GM20431 (cell line): ENCODE data around the gene PHLDA1.

Experiments
- in situ Hi-C: fragments of 300-500 bp; cut with MseI, MboI; formaldehyde crosslinking; loops from one replicate; pipeline ENCODE4 v1.15.0; 2020; ENCODE audit warnings: low sequenced_read_pairs; ENCODE audit not compliant: unreplicated experiment

Gene PHLDA1

DNA sequence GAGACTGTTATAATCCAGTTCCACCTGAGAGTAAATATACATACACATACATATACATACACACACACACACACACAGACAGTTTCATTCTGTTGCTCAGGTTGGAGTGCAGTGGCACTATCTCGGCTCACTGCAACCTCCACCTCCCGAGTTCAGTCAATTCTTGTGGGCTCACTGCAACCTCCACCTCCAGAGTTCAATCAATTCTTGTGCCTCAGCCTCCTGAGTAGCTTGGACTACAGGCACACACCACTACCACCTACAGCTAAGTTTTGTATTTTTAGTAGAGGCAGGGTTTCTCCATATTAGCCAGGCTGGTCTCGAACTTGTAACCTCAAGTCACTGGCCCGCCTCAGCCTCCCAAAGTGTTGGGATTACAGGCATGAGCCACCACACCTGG is 8.9 kb upstream of the PHLDA1 start:
- in situ Hi-C loops = no loop called here

DNA sequence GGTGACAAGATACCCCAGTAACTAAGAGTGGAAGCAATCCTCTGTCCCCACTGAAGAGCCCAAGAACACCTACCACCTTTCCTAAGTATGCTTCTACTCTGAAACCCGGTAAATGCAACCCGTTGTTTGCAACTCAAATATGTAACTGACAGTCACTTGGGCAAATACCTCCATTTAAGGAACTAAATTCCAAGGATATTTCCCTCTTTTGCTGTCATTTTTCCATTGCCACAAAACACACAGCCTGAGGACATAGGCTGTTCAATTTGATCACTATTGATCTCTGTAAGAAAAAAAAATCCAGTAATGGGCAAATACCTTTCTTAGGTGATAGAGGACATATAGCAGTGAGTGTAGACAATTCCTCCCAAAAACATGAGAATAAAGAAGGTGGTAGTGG is 6.6 kb upstream of the PHLDA1 start:
- in situ Hi-C loops = loop anchor here (10.0 kb wide), 1 partner anchor 503 kb away; no protein-coding TSS in a partner anchor

DNA sequence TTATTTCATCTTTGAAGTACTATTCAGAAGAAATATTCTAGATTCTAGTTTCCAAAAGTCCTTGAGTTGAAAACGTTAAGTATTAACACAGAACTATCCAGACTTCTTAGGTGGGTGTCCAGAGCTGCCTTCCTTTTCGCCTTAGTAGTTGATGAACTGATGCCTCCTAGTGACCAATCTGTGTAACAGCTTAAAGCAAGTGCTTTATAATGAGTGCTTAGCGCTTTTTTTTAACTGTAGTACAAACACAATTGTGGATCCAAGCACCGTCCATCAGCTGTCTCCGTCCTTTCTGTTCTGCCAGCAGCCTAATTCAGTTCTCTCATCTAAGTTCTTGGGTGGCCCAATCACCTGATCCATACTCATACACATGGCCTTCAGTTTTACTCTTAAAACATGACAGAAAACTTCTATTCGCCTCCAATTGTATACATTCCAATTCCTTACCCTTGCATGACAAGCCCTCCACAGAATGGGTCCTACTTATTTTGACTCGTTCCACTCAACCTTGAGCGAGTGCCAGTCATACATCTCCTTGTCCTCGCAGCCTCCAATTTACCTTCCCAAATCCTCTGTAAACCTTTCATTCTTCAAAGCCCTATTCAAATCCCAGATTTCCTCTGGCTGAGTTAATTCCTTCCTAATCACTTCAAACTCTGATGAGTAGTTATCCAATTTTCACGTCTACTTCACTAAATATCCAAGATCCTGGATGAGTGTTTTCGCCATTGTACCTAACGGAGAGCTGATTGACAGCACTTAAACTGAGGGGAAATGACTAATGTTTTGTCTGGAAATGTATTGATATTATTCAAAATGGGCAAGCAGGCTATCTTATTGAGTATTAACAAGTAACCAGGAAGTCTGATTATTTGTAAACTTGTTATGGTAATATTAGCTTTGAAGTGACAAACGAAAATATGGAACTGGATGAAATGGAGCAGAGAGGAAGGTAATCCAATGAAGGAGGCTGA is 5.8 kb upstream of the PHLDA1 start:
- in situ Hi-C loops = loop anchor here (10.0 kb wide), 1 partner anchor 503 kb away; no protein-coding TSS in a partner anchor

DNA sequence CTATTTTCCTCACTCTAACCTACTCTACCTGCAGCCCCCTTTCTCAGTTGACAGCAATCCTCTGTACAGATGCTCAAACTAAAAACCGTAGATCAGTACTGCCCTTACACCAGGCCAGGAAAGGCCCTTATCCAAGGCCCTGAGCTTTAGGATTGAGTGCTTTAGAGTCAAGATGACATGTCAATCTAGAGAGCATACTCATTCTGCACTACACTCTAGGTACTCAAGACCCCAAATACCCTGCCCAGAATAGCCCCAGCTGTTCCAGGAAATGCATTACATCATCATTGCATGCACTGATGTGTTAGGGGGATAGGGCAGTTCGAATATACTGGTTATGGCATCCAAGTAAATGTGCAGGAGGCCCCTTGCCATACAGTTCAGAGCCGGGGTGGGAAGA is 3.5 kb upstream of the PHLDA1 start:
- in situ Hi-C loops = loop anchor here (10.0 kb wide), 1 partner anchor 500 kb away; no protein-coding TSS in a partner anchor

DNA sequence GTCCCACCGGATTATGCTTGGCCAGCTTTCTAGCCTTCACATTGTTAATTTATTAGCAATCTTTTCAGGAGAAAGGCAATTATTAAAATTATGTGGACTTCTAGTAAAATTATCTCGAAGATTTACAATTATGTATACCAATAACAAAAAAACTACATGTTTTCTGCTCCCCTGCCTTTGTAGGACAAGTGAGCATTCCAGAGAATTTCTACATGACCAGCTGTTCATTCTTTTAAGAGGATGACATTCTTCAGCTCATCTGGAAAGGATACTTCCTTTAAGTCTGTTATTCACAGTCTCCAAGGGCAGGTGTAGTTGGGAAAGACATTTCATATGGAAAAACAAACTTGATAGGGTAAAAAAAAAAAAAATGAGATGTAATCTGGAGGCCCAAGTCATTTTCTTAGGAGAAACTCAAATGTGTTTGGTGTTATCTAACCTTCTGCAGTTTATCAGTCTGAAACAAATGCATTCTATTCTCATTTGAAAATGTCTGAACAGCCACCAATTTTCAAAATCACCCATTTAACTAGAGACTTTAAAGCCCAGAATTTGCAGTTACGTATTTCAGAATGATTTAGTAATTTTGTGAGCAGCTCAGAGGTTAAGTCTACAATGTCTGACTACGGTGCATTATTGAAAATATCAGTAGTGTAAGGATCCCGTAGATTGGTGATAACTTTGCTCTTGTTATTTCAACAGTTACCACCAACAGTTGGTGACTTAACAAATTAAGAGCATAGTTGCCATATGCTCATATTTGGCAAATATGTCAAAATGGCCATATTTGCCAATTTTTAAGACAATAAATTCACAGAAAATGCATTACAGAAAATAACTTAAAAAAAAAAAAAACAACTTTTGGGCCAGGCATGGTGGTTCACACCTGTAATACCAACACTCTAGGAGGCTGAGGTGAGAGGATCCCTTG is 1.8 kb upstream of the PHLDA1 start:
- in situ Hi-C loops = loop anchor here (10.0 kb wide), 1 partner anchor 499 kb away; no protein-coding TSS in a partner anchor

DNA sequence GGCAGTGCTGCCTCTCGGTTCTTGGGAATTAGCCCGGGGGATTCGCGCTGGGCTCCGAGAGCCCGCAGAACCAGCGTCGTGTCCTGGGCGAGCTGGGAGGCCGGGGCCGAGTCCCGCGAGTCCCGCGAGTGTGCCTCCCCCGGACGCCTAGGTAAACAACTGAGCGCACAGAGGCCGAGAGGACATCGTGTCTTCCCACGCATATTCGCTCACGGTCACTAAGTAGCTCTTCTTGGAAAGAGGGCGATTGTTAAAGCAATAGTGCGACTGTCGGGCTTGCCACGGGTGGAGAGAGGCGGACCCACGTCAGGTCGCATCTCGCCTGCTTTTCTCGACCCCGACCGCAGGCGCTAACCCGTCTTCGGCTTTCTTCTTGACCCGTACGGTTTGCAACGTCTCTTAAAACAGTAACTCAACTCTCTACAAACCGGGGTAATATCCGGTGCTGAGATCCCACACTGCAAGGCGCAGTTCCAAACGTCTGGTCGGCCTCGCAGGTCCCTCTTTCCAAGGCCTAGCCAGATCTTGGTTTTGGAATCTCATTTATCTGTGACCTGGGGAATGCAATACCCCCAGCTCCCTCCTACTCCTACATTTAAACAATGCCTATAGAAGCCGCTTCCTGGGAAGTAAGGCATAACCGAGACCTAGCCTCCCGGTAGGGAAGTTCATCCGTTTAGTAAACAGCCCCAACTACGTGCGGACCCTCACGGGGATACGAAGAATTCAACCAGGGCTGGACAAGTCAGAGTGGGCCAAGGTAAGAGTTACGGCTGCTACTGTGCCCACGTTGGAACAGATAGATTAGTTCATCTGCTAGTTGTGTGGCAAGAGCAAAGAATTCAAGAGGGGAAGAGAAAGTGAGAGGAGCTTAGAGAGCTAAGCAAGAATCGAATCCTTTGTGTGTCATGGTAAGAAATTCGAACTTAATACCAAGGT is 736 bp upstream of the PHLDA1 start:
- in situ Hi-C loops = loop anchor here (10.0 kb wide), 1 partner anchor 498 kb away; no protein-coding TSS in a partner anchor

DNA sequence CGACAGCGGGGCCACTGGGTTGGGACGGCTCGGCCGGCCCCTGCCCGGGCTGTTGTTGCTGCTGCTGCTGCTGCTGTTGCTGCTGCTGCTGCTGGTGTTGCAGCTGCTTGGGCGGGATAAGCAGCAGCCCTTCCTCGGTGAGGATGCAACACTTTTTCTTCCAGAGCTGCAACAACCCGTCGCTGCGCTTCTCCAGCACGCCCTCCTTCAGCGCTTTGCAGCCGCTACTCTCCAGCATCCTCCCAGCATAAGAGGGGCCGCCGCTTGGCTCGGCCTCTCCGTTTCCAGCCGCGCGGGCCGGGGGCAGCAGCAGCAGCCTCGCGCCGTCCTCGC is 529 bp downstream of the PHLDA1 start:
- in situ Hi-C loops = loop anchor here (10.0 kb wide), 1 partner anchor 496 kb away; no protein-coding TSS in a partner anchor

DNA sequence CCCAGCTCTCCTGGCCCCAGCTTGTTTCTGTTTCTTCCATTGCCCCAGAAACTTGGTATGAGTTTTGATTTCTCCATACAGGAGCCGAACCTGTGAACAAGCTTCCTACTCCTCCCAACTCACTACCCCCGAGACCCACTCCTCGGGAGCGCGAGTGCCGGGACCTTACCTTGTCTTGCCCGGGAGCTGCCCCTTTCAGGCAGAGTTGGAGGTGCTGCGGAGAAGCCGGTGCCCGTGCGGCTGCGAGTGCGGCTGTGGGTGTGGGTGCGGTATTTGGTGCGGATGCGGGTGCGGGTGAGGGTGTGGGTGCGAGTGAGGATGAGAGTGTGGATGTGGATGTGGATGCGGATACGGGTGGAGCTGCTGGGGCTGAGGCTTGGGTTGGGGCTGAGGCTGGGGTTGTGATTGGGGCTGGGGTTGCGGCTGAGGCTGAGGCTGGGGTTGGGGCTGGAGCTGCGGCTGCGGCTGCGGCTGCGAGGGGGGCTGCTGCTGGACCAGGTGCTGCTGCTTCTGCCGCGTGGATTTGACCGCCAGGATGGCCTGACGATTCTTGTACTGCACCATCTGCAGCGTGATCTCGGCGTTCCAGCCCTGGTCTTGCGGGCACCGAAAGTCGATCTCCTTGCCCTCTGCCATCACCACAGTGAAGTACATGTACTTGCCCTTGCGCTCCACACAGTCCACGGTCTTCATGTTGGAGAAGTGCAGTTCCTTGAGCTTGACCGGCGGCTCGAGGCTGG is 1.1 kb downstream of the PHLDA1 start:
- in situ Hi-C loops = loop anchor here (10.0 kb wide), 1 partner anchor 496 kb away; no protein-coding TSS in a partner anchor

DNA sequence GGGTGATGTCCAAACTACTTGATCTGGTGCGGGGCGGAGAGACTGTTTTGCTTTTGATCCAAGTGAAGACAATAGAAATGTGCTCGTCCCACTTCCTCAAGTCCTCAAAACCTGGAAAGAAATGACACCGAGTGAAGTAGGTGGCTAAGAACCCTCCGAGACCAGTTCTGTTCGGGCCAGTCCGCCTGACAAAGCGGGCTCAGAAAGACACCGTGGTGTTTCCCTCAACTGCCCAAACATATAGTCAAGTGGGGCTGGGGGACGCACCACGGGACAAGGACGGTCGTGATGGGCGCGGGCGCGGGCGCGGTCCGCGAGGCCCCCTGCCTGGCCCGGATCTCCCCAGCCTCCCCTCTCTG is 1.6 kb downstream of the PHLDA1 start:
- in situ Hi-C loops = loop anchor here (10.0 kb wide), 1 partner anchor 495 kb away; no protein-coding TSS in a partner anchor

DNA sequence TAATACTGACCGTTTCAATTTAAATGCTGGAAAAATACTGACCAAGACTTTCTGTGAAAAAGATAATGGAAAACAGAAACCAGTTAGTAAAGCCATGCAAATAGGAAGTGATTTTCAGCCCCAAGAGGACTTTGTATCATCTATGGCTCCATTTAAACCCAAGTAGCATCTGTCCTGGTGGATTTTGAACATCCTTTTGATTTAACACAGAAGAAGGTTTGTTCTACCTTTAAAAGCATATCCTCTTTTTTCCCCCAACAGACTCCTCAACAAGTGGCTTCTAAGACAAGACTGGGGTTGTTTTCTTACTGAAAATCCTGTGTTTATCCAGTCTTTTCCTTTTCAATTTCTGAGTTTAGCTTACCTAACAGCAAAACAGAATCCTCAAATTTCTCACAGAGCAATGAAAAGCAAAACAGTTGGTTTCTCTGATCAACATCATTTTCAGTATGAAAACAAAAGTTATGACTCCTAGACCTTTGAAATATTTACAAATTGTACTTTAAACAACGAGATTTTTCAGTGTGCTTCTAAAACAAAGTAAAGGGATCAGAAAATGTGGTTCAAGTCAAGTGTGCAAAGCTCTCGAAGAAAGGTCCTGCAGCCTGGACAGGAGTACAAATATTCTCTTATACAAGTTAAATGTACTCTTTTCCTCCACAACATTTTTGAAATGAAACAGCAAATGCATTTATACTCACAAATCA is 2.9 kb downstream of the PHLDA1 start:
- in situ Hi-C loops = no loop called here

DNA sequence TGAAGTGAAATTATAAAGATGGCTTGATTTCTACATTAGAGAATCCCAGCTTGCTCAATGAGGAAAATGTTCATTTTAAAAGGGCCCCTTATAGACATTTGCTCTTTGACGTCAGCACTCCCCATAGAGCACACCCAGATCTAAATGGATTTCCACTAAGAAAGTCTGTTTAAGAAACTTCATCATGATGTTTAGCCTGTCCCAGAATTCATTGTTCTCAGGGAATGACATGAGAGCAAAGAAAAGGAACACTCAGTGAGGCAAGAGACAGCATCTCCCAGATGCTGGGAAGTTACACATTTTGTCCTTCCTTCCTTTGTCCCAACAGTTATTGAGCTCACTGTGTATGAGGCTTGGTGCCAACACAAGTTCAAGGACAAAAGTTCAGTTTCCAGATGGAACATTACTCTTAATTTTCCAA is 4.9 kb downstream of the PHLDA1 start:
- in situ Hi-C loops = no loop called here

DNA sequence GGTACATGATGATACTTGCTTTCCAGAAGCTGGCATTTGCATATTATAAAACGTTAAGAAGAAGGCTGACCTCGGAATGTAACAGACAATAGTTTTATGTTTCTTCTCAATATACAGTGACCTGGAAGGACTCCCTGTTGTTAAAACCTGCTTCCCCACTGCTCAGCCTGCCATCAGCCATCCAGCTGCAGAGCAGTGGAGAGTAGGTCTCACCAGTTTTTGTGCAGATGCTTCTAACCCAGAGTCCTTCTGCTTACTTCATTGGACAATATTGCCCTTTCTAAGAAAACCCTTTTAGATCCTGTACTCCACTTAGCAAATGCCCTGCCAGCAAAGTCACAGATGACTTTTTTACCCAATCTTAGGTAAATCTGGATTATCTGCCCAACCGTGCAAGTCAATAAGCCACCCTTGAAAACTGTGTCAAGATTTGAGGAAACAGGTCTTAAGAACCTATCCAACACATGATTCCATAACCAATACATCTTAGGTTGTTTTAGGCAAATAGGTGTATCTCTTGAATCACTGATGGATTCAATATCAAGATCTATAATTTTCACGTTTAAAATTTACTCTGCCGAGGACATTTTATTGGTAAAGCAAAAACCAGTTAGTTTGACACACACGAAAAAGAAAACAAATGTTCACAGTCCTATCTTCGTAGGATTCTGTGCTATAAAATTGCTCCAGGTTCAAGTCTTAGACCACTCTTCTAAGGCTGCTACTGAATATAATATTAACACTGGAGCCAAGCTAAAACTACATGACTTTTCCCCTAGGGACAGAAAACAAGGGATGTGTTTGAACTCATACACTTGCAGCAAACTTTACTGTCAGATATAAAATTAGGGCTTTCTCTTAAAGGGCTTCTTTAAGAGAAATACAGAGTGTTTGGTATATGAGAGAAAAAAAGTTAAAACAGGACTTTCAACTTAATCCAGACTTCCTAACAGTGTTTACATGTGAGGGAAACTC is 5.7 kb downstream of the PHLDA1 start:
- in situ Hi-C loops = no loop called here

DNA sequence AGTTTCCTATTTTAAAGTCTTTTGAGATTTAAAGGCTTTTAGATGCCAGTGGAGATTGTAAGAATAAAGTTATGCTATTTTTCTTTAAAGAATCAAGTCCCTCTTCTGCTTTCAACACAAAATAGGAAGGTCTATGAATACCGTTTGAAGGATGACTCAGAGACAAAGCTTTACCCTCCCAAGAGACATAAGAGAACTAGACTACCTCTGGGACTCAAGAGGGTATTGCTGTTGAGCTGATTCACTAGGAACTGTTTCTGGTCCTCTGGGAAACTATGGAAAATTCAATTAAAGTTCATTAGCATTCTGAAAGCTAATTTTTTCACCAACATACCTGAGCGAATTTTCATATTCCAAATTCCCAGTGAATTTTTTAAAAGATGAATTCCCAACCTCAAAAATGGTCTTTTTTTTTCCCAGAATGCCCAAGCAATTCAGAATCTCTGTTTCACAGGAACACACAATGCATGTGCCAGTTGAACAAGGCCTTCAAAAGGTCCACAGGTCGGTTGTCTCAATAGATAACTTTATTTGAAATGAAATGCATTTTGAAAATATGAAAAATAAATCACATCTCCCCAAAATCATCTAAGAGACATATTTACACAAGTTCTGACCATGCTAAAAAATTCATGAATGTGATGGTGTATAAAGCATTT is 6.5 kb downstream of the PHLDA1 start:
- in situ Hi-C loops = no loop called here

DNA sequence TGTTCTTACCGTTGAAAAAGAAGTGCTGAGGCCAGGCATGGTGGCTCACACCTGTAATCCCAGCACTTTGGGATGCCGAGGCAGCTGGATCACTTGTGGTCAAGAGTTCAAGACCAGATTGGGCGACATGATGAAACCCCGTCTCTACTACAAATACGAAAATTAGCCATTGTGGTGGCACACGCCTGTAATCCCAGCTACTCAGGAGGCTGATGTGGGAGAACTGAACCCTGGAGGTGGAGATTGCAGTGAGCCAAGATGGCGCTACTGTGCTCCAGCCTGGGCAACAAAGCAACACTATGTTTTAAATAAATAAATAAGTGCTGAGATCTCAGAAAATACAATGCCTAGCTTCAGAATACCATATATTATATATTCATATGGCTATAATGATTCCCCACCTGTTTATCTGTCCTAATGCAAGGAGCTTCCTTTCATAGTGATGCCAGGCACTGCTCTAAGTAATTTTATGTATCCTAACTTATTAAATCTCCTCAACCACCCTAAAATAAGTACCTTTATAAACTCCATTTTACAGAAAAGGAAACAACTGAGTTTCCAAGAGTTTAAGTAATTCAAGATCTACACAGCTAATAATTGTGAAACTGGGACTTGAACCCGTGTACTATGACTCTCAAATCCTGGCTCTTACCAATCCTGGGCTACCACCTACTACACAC is 7.3 kb downstream of the PHLDA1 start:
- in situ Hi-C loops = no loop called here

DNA sequence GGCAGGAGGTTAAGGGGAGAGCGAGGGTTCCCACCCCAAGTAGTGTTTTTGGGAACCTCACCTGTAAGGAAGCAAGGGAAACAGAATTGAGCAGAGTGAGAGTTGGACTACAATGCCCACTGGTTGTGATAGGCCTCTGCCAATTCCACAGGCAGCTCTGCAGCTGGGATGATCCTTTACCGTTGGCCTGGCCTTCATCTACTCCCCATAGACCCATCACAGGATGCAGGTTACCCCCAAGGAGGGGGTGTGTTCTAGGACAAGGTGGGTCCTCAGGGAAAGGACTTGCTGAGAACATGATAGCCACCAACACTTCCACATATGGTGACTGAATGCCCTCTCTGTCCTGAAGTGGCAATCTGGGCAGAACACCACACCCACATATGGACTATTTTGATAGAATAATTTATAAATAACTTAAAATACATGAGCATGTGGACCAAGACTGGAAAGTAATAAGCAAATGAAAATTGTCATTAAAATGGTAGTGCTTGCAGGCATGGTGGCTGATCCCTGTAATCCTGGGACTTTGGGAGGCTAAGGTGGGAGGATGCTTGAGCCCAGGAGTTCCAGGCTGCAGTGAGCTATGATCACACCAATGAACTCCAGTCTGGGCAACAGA is 8.4 kb downstream of the PHLDA1 start:
- in situ Hi-C loops = no loop called here

DNA sequence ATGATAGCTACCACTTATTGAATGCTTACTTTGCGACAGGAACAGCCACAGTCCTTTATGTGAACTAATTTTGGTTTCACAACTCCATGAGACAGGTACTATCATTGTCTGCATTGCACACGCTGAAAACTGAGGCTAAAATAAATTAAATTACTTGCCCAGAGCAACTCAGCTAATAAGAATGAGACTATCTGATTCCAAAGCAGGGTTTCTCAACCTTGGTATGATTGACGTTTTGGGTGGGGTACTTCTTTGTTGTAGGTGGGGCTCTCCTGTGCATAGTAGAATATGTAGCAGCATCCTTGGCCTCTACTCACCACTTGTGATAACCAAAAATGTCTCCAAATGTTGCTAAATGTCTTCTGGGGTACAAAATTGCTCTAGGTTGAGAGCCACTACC is 9.1 kb downstream of the PHLDA1 start:
- in situ Hi-C loops = no loop called here
